PC-9 (cell line): ENCODE data around the gene PHLDB2.

Experiments
- CTCF ChIP-seq: fragments of 200-600 bp; sonication (generic); conservative IDR thresholded peaks from 2 replicates; pipeline ENCODE4 v1.6.1; 2017; ENCODE audit warnings: mixed run types, antibody characterized with exemption, mild to moderate bottlenecking, moderate library complexity
- EZH2 ChIP-seq: fragments of 200-600 bp; sonication (generic); IDR thresholded peaks from 2 replicates; pipeline ENCODE4 v1.8.0; 2017; ENCODE audit warnings: antibody characterized with exemption, low read depth

- TF ChIP-seq CTCF (no peak), EZH2 (no peak)
Observed at GRCh38 chr3:112019716-112020115, 160.7 kb downstream of the PHLDB2 start.
